ENCODE data around the gene STAC3.

Gene STAC3

DNA sequence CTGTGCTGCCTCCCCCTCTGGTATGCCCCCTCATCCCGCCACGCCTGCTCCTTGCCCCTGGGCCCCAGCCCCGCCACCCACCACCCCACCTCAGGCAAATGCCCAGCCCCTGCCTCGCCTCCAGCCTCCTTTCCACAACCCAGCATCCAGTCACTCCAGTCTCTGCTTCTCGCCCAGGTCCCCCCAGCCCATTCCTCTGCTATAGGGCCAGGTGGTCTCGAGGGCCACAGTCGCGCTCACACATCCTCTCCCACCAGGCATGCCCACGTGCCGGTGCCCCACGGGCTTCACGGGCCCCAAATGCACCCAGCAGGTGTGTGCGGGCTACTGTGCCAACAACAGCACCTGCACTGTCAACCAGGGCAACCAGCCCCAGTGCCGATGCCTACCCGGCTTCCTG lies 40.5 kb downstream of the STAC3 start:
- DNase-seq (ENCODE audit: low spot score) = no peak

DNA sequence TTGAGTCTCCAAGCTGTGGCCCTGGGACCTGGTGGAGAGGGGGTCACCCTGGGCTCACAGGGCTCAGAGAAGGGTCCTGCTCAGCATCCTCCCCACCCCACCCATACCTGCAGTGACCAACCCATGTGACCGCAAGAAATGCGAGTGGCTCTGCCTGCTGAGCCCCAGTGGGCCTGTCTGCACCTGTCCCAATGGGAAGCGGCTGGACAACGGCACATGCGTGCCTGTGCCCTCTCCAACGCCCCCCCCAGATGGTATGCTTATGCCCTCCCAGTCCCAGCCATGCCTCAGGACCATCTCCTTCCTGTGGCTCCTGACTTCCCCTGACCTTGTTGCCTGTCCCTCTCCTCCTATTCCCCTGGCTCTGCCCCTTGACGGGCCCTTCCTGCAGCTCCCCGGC lies 41.1 kb downstream of the STAC3 start:
- DNase-seq (ENCODE audit: low spot score) = no peak

DNA sequence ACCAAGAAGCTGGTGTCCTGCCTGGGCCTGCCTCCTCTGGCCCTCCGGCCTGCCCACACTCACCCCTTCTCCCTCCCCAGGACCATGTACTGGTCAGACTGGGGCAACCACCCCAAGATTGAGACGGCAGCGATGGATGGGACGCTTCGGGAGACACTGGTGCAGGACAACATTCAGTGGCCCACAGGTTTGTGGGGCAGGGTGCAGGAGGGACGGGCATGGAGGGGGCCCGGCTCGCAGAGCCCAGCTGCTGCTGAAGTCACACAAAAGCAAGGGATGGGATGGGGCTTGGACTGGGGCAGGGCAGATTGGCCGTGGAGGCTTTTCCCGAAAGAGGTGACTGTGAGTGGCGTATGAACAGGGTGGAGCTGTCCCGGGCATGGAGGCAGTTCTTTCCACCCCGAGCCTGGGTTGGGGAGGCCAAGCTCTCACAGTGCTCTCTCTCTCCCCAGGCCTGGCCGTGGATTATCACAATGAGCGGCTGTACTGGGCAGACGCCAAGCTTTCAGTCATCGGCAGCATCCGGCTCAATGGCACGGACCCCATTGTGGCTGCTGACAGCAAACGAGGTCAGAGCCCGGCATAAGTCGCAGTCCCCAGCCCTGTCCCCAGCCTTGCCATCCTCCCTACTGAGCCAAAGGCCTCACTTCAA lies 42.2 kb downstream of the STAC3 start:
- DNase-seq (ENCODE audit: low spot score) = no peak

DNA sequence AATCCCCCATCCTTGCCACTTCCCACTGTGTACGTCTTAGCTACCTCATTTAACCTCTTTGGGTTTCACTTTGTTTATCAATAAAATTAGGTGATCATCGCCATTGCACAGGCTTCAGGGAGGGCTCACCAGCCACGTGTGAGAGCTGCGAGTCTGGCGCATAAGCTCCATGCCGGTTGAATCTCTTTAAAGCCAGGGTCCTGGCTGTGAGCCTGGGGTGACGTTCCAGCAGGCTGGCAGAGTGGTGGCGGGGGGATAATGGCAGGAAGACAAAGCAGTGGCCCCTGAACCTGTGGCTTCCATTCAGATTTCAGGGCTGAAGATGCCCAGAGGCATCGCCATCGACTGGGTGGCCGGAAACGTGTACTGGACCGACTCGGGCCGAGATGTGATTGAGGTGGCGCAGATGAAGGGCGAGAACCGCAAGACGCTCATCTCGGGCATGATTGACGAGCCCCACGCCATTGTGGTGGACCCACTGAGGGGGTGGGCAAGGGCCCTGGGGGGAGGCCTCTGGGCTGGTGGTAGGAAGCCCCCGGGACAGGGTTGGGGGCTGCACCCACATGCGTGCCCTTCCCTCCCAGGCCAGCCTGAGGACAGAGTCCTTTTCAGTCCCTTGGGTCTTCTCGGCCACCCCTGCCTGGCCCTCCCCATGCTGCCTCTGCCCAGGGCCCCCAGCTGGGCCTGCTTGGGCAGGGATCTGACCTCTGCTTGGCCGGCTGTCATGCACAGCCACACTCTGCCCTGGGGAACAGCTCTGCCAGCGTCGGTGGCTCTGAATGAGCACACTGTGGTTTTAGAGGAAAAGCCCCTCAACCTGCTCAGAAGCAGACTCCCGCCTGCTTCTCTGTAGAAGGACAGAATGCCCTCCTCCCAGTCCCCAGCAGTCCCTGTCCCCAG lies 43.0 kb downstream of the STAC3 start:
- DNase-seq (ENCODE audit: low spot score) = no peak

DNA sequence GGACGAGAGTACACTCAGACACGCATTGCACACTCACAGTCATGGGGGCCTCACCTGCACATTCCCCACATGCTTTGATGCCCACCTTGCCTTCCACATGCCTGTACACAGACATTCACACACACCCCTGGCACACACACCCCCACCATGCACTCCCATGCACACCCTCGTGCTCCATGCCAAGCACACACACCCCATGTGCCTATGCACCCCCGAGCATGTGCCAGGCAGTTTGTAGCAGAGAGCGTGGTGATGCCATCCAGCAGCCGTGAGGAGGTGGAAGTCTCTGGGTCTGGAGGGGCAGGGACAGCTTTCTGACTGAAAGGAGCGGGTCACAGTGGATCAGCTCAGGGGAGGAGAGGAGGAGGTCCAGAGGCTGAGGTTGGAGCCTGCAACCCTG lies 45.1 kb downstream of the STAC3 start:
- DNase-seq (ENCODE audit: low spot score) = no peak

DNA sequence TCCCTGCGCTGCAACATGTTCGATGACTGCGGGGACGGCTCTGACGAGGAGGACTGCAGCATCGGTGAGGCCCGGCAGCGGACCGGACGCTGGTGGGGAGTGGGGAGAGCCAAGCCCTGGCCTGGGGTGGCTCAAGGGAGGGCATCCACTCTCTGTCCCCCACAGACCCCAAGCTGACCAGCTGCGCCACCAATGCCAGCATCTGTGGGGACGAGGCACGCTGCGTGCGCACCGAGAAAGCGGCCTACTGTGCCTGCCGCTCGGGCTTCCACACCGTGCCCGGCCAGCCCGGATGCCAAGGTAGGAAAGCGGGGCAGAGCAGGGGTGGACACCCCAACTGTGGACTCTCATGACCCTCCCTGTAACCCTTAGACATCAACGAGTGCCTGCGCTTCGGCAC lies 45.8 kb downstream of the STAC3 start:
- DNase-seq (ENCODE audit: low spot score) = no peak

DNA sequence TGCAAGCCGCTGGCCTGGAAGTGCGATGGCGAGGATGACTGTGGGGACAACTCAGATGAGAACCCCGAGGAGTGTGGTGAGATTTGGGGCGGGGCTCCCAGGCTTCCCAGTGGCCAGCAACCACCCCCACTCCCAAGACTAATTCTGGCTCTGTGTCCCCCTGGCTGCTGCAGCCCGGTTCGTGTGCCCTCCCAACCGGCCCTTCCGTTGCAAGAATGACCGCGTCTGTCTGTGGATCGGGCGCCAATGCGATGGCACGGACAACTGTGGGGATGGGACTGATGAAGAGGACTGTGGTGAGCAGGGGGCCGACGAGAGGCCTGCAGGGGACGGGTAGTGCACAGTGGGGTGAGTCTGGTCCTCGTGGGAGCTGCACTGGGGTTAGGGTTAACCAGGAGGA lies 46.5 kb downstream of the STAC3 start:
- DNase-seq (ENCODE audit: low spot score) = no peak

DNA sequence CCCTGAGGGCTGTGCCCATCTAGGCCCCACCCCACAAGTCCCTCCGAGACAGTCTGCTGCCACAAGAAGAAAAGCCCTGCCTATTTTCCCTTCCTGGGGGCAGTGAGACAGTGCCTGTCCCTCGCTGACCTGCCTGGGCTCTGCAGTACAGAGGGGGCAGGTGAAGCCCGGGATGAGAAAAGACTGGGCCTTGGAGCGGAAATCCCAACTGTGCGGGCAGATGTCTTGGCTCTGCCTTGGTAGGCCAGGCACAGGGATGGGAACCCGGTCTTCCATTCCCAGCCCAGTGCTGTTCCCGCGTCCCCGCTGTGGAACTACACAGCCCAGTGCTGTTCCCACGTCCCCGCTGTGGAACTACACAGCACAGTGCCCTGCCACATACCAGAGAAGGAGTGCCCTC lies 47.2 kb downstream of the STAC3 start:
- DNase-seq (ENCODE audit: low spot score) = no peak

DNA sequence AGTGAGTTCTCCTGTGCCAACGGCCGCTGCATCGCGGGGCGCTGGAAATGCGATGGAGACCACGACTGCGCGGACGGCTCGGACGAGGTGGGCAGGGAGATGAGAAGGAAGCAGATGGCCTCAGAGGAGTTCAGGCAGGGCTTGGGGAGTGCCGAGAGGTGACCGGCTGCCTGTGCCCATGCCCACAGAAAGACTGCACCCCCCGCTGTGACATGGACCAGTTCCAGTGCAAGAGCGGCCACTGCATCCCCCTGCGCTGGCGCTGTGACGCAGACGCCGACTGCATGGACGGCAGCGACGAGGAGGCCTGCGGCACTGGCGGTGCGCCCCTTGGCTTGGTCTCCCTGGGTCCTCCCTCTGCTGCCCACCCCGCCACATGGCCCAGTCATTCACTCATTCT lies 47.8 kb downstream of the STAC3 start:
- DNase-seq (ENCODE audit: low spot score) = no peak

DNA sequence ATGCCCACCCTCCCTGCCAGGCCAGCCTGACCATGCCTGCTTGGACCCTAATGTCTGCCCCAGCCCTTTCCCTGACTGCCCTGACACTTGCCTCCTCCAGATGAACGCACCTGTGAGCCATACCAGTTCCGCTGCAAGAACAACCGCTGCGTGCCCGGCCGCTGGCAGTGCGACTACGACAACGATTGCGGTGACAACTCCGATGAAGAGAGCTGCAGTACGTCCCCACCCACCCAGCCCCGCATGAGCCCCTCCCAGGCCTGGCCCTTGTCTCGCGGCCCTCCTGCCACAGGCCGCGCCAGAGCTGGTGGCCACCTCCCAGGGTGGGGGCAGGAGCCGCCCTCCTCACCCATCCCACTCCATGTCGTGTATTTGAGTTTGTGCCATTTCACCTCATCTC lies 48.7 kb downstream of the STAC3 start:
- DNase-seq (ENCODE audit: low spot score) = no peak

DNA sequence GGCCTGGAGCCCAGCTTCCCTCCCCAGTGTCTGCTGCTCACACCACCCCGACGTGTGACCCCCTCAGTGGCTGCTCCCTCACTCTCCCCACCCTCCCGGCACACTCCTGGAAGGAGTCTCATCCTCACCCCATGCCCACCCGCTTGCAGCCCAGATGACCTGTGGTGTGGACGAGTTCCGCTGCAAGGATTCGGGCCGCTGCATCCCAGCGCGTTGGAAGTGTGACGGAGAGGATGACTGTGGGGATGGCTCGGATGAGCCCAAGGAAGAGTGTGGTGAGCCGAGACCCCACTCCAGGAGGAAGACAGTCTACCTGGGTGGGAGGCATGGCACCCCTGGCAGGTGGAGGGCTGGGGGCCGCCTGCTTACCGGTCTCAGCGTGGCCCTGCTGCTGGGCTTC lies 49.4 kb downstream of the STAC3 start:
- DNase-seq (ENCODE audit: low spot score) = no peak

DNA sequence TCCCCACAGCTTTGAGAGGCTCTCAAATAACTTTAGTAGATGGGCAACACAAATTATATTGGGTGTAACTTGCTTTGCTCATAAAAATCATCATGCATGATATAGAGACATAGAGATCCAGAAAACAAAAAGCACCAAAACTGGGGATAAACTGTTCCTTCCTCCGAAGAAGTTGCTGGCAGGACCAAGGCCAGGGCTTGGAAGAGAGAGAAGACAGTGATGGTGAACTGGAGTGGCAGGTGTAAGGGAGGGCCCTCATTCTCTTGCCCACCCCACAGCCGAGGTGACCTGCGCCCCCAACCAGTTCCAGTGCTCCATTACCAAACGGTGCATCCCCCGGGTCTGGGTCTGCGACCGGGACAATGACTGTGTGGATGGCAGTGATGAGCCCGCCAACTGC lies 49.8 kb downstream of the STAC3 start:
- DNase-seq (ENCODE audit: low spot score) = no peak

DNA sequence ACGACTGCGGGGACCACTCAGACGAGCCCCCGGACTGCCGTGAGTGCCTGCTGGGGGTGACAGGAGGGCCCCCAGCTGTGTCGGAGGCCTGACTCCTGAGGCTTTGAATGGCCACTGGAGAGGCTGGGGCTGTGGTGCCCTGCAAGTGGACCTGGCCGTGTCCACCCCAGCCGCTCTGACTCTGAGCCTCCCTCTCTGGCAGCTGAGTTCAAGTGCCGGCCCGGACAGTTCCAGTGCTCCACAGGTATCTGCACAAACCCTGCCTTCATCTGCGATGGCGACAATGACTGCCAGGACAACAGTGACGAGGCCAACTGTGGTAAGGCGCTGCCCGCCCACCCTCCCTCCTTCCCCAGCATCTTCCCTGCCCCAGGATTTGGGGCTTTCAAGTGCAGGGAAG lies 50.5 kb downstream of the STAC3 start:
- DNase-seq (ENCODE audit: low spot score) = no peak

DNA sequence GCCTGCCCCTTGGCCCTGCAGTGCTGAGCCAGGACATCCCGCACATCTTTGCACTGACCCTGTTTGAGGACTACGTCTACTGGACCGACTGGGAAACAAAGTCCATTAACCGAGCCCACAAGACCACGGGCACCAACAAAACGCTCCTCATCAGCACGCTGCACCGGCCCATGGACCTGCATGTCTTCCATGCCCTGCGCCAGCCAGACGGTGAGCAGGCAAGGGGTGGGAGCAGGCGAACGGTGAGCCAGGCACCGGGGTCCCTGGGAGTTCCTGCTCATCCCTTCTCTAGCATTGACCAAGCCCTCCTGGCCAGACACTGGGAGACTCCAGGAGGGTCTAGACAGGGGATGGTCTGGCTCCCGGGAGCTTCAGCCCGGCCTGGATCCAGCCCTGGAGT lies 51.8 kb downstream of the STAC3 start:
- DNase-seq (ENCODE audit: low spot score) = no peak

DNA sequence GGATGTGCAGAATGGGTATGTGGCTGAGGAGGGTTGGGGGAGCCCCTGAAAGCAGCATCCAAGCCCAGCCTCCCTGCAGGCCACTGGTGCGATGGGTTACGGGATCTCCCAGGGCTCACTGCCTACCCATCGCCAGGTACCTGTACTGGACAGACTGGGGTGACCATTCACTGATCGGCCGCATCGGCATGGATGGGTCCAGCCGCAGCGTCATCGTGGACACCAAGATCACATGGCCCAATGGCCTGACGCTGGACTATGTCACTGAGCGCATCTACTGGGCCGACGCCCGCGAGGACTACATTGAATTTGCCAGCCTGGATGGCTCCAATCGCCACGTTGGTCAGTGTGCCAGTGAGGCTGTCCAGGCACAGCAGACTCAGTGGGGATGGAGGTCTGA lies 52.7 kb downstream of the STAC3 start:
- no peak for DNase-seq (ENCODE audit: low spot score)

DNA sequence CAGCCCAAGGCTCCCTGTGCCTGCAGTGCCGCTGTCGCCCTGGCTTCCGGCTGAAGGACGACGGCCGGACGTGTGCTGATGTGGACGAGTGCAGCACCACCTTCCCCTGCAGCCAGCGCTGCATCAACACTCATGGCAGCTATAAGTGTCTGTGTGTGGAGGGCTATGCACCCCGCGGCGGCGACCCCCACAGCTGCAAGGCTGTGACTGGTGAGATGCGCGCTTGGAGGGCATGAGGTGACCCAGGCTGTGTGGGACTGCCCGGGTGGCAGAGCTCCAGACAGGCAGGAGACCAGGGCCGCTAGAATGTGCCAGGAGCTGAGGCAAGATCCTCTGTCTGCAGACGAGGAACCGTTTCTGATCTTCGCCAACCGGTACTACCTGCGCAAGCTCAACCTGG lies 54.0 kb downstream of the STAC3 start:
- DNase-seq (ENCODE audit: low spot score) = no peak

DNA sequence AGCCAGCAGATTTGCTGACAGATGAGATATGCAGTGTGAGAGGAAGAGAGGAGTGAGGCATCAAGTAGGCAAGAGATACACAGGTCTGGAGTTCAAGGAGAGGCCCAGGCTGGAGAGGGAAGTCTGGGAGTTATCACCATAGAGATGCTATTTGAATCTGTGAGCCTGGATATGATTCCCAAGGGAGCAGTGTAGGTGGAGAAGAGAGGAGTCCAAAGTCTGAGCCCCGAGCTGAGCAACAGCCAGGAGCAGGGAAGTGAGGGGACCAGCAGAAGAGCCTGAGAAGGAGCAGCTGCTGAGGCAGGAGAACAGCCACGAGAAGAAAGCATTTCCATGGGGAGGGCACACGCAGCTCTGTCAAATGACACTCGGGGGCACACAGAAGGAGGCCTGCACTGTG lies 54.5 kb downstream of the STAC3 start:
- no peak for DNase-seq (ENCODE audit: low spot score)

DNA sequence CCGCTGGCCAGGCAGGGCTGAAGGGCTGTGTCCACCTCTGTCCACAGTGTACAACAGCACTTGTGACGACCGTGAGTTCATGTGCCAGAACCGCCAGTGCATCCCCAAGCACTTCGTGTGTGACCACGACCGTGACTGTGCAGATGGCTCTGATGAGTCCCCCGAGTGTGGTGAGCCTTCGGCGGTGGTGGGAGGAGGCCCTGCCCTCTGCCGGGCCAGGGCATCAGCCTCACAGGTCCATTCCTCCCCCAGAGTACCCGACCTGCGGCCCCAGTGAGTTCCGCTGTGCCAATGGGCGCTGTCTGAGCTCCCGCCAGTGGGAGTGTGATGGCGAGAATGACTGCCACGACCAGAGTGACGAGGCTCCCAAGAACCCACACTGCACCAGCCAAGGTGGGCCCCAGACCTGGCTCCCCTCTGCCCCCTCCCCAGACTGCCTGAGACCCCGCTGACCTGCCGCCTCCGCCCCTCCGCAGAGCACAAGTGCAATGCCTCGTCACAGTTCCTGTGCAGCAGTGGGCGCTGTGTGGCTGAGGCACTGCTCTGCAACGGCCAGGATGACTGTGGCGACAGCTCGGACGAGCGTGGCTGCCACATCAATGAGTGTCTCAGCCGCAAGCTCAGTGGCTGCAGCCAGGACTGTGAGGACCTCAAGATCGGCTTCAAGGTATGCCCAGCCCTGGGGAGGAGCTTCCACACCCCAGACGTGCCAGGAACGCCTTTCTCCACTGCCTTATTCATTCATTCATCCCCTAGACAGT lies 55.2 kb downstream of the STAC3 start:
- no peak for DNase-seq (ENCODE audit: low spot score)

DNA sequence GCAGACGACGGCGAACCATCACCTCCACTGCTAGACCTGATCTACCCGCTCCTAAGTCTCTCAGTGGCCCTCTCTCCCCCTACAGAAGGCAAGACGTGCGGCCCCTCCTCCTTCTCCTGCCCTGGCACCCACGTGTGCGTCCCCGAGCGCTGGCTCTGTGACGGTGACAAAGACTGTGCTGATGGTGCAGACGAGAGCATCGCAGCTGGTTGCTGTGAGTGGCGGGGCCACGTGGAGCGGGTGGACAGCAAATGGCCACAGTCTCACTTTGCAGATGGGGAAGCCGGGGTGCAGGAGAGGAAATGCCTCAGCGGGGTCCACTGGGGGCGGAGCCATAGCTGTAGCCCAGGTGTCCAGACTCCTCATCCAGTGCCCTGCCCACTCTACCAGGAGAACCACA lies 55.8 kb downstream of the STAC3 start:
- no peak for DNase-seq (ENCODE audit: low spot score)

DNA sequence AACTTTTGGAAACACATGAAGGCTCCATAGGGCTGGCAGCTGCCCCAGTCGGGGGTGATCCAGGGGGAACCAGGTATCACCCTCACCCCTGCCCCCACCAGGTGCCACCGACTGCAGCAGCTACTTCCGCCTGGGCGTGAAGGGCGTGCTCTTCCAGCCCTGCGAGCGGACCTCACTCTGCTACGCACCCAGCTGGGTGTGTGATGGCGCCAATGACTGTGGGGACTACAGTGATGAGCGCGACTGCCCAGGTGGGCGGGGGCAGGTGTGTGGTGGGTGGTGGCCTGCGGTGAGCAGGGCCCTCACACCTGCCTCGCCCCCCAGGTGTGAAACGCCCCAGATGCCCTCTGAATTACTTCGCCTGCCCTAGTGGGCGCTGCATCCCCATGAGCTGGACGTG lies 56.7 kb downstream of the STAC3 start:
- no peak for DNase-seq (ENCODE audit: low spot score)

DNA sequence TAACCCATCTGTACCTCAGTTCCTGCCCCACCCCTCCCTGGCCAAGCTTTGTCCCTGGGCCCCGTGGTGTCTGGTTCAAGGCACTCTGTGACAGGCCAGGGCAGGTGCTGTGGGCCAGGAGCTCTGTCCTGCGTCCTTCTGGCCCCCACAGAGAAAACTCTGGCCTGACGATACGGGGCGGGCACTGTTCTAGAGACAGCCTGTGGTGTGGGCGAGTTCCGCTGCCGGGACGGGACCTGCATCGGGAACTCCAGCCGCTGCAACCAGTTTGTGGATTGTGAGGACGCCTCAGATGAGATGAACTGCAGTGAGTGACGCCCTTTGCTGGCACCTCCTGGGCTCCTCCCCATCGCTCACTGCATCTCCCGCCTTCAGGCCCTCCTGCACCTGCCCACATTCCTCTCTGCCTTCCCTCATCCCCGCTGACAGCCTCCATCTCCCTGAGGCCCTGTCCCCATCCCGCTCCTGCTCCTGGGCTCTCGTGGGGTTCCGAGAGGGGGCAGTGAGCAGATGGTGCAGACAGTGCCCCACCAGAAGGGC lies 57.2 kb downstream of the STAC3 start:
- no peak for DNase-seq (ENCODE audit: low spot score)

All from CD4-positive, alpha-beta T cell treated with Interleukin-6 at 100 ng/mL for 8 hours (primary cell).